ENCODE results near the gene DFFA. TPM values are rescaled to one million over a fixed set of nuclear protein-coding genes. Genes with fewer than 3 reads are reported as not detected.
"Not testable (repeated sequence)": the region's sequence is repeated elsewhere in the genome, so short reads cannot be mapped to it uniquely, and the experiment has no call there.

Gene DFFA
- total RNA-seq, 1 experiment from 2014 or later: 94.1 TPM

DNA sequence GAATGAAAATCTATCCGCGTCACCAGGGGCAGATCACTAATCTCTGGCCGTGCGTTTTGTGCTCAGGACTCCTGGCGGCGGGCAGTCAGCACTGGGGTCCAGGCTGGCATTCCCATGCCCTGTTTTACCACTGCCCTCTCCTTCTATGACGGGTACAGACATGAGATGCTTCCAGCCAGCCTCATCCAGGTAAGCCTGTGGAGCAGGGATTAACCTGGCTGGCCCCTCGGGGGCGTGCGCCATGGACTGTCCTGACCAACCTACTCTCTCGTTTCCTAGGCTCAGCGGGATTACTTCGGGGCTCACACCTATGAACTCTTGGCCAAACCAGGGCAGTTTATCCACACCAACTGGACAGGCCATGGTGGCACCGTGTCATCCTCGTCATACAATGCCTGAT, 53.0 kb downstream of the DFFA start:
- Mint-ChIP-seq H3K36me3 (ENCODE audit: insufficient read depth in 1 of 3, low read depth in 3 of 3) (peaks cover 47 to 76% (median 65%) of the 10 kb centered on the region in 3 experiments), H3K27ac (peak overlapping the region in 1 of 3 experiments; percentile 81; a peak in 2 of 7 replicates), H3K4me3 (no peak overlapping the region), H3K9me3 (no peaks in the 10 kb centered on the region), H3K27me3 (ENCODE audit: low read depth) (no peaks in the 10 kb centered on the region), H3K4me1 (peaks cover 4 to 6% of the 10 kb centered on the region in 2 experiments; a peak in 3 of 4 replicates)
- no peak overlapping the region for H2BK20ac ChIP-seq (ENCODE audit: low read depth, low read length, poor library complexity, severe bottlenecking)
- no peak overlapping the region for H3K18ac ChIP-seq (ENCODE audit: insufficient read length, low read depth, low read length)
- H3K23me2 ChIP-seq (ENCODE audit: insufficient read length, low read depth, low read length, poor library complexity, severe bottlenecking): no peaks in the 10 kb centered on the region
- no peak overlapping the region for H4K91ac ChIP-seq (ENCODE audit: insufficient read length, low read depth, low read length)
- H3K14ac ChIP-seq (ENCODE audit: insufficient read depth, low read length): no peak overlapping the region
- no peak overlapping the region for H3K27ac ChIP-seq (ENCODE audit: insufficient read length, low read depth, low read length)
- H3K4me1 ChIP-seq (ENCODE audit: insufficient read depth, low read length): 0 out of 2 replicates have a peak, but pooled peaks cover 2% of the 10 kb centered on the region
- TF ChIP-seq, protein P1, sequence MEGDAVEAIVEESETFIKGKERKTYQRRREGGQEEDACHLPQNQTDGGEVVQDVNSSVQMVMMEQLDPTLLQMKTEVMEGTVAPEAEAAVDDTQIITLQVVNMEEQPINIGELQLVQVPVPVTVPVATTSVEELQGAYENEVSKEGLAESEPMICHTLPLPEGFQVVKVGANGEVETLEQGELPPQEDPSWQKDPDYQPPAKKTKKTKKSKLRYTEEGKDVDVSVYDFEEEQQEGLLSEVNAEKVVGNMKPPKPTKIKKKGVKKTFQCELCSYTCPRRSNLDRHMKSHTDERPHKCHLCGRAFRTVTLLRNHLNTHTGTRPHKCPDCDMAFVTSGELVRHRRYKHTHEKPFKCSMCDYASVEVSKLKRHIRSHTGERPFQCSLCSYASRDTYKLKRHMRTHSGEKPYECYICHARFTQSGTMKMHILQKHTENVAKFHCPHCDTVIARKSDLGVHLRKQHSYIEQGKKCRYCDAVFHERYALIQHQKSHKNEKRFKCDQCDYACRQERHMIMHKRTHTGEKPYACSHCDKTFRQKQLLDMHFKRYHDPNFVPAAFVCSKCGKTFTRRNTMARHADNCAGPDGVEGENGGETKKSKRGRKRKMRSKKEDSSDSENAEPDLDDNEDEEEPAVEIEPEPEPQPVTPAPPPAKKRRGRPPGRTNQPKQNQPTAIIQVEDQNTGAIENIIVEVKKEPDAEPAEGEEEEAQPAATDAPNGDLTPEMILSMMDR (conservative IDR thresholded peaks at IDR 0.05): no peak
- H4K20me1 ChIP-seq (ENCODE audit: control insufficient read depth, insufficient read depth, insufficient read length): no peaks in the 10 kb centered on the region
- H4K8ac ChIP-seq (replicated peaks; ENCODE audit: insufficient read length, low read depth, low read length): no peak overlapping the region
- no peak overlapping the region for H3K23ac ChIP-seq (ENCODE audit: insufficient read length, low read depth, low read length)
- no peaks in the 10 kb centered on the region for H3K79me2 ChIP-seq (ENCODE audit: insufficient read depth, low read length)
- H2BK12ac ChIP-seq (ENCODE audit: insufficient read length, low read depth, low read length): no peak overlapping the region
- H3K27me3 ChIP-seq (ENCODE audit: insufficient read depth, low read length): no peaks in the 10 kb centered on the region
- no peak overlapping the region for H3K56ac ChIP-seq (ENCODE audit: insufficient read length, low read depth, low read length)
- no peak overlapping the region for H2BK120ac ChIP-seq (ENCODE audit: low read depth, low read length, poor library complexity, severe bottlenecking)
- H2AK5ac ChIP-seq (ENCODE audit: insufficient read length, low read length): no peak overlapping the region
- no CpG with 5 or more reads among the region's 15 CpGs for WGBS (ENCODE audit: extremely low coverage, insufficient read length, low lambda C conversion rate)
- H4K5ac ChIP-seq (ENCODE audit: insufficient read length, low read depth, low read length): no peak overlapping the region
- no peak overlapping the region for H3K4me2 ChIP-seq (ENCODE audit: insufficient read depth, insufficient read length, low read length)
- H3K9ac ChIP-seq (ENCODE audit: extremely low read depth, insufficient read length, low read length): no peak overlapping the region
- H3T11ph ChIP-seq (ENCODE audit: low read length): no peak overlapping the region
- no peak overlapping the region for H2BK15ac ChIP-seq (ENCODE audit: low read depth, low read length)
- no peaks in the 10 kb centered on the region for H3K9me3 ChIP-seq (ENCODE audit: control insufficient read depth, low read depth, low read length)
- no peak for DNase-seq
- H3K4ac ChIP-seq (ENCODE audit: low read depth, low read length): no peak overlapping the region
- no peak overlapping the region for H2BK5ac ChIP-seq (ENCODE audit: insufficient read length, low read length)
- H2AFZ ChIP-seq (ENCODE audit: low read length): no peak overlapping the region
- no peaks in the 10 kb centered on the region for H3K79me1 ChIP-seq (ENCODE audit: insufficient read depth, low read depth, low read length, poor library complexity, severe bottlenecking)

DNA sequence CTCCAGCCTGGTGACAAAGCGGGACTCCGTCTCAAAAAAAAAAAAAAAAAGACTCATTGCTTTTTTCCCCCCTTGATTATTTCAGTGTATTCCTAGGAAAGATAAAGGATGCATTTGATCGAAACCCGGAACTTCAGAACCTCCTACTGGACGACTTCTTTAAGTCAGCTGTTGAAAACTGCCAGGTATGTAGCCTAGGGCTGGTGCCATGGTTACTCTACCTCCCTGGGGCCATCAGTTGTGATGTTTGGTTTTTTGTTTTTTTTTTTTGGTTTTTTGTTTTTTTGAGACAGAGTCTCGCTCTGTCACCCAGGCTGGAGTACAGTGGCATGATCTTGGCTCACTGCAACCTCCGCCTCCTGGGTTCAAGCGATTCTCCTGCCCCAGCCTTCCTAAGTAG, 53.6 kb downstream of the DFFA start:
- not testable (repeated sequence) for H4K5ac ChIP-seq (ENCODE audit: insufficient read length, low read depth, low read length); H2BK20ac ChIP-seq (ENCODE audit: low read depth, low read length, poor library complexity, severe bottlenecking)
- peaks cover 52 to 82% (median 71%) of the 10 kb centered on the region in 3 experiments for H3K36me3 Mint-ChIP-seq (ENCODE audit: insufficient read depth in 1 of 3, low read depth in 3 of 3)

More for the DNA sequence above, 53.6 kb downstream of the DFFA start:
- H3K56ac ChIP-seq (ENCODE audit: insufficient read length, low read depth, low read length); H3K27me3 Mint-ChIP-seq (ENCODE audit: low read depth); H2BK5ac ChIP-seq (ENCODE audit: insufficient read length, low read length); H3K4ac ChIP-seq (ENCODE audit: low read depth, low read length); H3K14ac ChIP-seq (ENCODE audit: insufficient read depth, low read length); H3K9me3 ChIP-seq (ENCODE audit: control insufficient read depth, low read depth, low read length); H3K18ac ChIP-seq (ENCODE audit: insufficient read length, low read depth, low read length); H3T11ph ChIP-seq (ENCODE audit: low read length); H3K79me2 ChIP-seq (ENCODE audit: insufficient read depth, low read length); H3K79me1 ChIP-seq (ENCODE audit: insufficient read depth, low read depth, low read length, poor library complexity, severe bottlenecking); H2BK12ac ChIP-seq (ENCODE audit: insufficient read length, low read depth, low read length); H2BK15ac ChIP-seq (ENCODE audit: low read depth, low read length); H2AFZ ChIP-seq (ENCODE audit: low read length); H3K4me1 ChIP-seq (ENCODE audit: insufficient read depth, low read length); H4K91ac ChIP-seq (ENCODE audit: insufficient read length, low read depth, low read length); H3K4me1 Mint-ChIP-seq; H4K8ac ChIP-seq (replicated peaks; ENCODE audit: insufficient read length, low read depth, low read length); H2BK120ac ChIP-seq (ENCODE audit: low read depth, low read length, poor library complexity, severe bottlenecking); H3K23ac ChIP-seq (ENCODE audit: insufficient read length, low read depth, low read length); H2AK5ac ChIP-seq (ENCODE audit: insufficient read length, low read length); H3K27me3 ChIP-seq (ENCODE audit: insufficient read depth, low read length); DNase-seq; H3K23me2 ChIP-seq (ENCODE audit: insufficient read length, low read depth, low read length, poor library complexity, severe bottlenecking); H3K9me3 Mint-ChIP-seq; H3K27ac Mint-ChIP-seq; H3K4me2 ChIP-seq (ENCODE audit: insufficient read depth, insufficient read length, low read length); H3K4me3 Mint-ChIP-seq; H4K20me1 ChIP-seq (ENCODE audit: control insufficient read depth, insufficient read depth, insufficient read length); H3K9ac ChIP-seq (ENCODE audit: extremely low read depth, insufficient read length, low read length); H3K27ac ChIP-seq (ENCODE audit: insufficient read length, low read depth, low read length): not testable (repeated sequence)
- WGBS (ENCODE audit: extremely low coverage, insufficient read length, low lambda C conversion rate): no CpG with 5 or more reads among the region's 8 CpGs
